Embryonic facial prominence (tissue), 1 donor: ENCODE measurements around the gene PPP1R1C.
"Not testable (repeated sequence)": the region's sequence is repeated elsewhere in the genome, so short reads cannot be mapped to it uniquely, and the experiment has no call there.

Experiments used
- DNase-seq: peaks from one replicate; pipeline ENCODE4 v3.0.0-alpha.2; 2016; ENCODE audit errors: extremely low spot score

The PPP1R1C gene

DNA sequence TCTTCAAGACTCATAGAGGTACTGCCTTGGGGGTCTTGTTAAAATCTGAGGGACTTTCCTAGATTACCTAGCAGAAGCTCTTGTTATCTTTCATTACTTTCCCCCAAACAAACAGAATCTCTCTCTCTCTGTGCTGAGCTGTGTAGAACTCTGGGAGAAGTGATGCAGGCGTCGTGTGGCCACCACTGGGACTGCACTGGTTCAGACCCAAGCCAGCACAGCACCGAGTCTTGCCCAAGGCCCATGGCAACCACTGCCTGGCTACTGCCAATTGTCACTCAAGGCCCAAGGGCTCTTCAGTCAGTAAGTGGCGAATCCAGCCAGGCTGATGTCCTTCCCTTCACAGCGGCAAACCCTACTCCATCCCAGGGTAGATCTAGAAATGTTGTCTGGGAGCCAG lies 28.6 kb downstream of the PPP1R1C start:
- DNase-seq, result no peak

DNA sequence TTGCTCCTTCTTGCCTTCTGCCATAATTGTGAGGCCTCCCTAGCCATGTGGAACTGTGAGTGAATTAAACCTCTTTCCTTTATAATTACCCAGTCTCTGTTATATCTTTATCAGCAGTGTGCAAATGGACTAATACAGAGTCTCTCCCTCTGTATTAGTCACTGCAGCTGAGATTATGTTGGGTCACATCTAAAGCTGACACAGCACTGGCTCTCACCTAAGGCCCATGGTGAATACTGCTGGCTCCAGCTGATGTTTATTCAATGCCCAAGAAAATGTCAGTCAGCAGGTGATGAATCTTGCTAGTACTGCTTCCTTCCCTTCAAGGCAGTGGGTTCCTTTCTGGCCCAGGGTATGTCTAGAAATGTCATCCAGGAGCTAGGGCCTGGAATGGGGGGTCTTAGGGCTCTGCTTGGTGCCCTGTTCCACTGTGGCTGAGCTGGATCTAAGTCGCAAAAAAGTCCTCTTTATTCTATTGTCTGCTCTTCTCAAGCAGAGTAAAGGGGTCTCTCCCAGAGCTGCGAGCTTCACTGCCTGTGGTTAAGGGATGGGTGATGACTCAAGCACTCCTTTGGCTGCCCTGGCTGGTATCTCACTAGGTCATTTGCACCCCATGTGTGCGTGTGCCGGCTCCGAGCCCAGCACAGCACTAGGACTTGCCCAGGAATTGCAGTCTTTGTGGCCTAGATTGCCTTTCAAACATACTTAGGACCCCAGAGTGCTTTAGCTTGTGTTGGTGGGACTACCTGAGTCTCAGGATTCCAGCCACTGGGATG lies 29.9 kb downstream of the PPP1R1C start:
- DNase-seq, result no peak

DNA sequence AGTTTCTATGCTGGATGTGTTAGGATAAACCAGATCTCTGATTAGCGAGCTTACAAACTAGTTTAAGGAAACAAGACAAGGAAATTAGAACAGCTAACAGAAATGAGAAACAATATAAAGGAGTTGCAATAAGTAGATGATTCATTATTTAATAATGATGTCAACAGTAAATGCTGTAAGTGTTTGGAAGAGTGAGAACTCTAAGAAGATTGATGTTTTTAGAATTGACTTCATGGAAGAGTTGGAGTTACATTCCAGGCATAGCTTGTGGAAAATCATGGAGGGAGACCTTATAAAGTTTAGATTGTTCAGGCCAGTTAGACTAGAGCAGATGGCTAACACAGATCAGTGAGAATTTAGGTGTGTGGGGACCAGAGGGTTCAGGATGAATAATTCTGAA lies 32.6 kb downstream of the PPP1R1C start:
- no peak for DNase-seq

DNA sequence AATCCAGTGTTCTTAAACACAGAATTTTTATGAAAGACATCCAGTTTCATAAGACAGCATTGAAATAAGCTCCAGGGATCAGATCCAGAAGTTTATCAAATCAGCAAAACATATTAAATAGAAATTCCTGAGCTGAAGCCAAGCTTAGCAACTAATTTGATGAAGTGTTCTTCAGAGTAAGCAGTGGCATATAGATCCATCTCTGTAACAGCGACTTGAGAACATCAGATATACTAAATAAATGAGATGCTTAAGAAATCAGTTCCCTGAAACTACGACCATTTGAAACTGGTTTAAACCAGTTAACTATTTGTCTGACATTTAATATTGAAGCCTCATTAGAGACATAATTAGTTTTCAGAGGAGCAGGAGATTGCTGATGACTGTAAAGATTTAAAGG lies 34.1 kb downstream of the PPP1R1C start:
- DNase-seq, result no peak

DNA sequence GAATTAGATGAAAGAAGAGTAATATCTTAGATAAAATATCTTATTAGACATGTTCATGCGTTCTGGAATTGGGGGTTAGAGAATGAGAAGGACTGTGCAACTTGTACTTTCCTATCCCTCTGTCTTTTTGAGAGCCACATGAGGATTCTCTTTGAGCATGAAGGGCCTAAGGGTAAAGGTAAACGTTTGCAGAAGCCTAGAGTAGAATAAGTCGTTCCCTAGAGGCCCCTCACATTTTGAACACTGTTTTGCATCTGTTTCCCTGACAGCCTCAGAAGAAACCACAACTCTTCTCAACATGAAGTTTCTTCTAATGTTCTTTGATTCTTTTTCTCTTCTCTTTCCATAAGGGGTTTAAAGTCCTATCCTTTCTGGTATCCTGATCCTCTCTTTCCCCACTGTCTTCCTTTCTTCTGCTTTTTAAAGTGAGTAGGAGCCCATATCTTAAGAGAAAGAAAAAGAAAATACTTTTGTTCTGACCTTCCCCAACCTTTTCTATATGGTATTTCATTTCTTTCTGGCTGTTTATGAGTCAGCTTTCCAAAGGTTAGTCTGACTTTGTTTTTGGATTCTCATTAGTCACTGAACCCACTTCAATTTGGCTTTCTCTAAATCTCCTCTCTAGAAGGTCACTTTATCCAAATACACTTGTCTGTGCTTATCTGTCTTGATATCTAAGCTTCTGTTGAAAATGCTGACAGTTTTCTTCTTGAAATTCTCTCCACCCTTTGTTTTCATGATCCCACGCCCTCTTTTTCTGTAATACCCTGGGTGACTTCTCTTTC lies 34.8 kb downstream of the PPP1R1C start:
- no peak for DNase-seq

DNA sequence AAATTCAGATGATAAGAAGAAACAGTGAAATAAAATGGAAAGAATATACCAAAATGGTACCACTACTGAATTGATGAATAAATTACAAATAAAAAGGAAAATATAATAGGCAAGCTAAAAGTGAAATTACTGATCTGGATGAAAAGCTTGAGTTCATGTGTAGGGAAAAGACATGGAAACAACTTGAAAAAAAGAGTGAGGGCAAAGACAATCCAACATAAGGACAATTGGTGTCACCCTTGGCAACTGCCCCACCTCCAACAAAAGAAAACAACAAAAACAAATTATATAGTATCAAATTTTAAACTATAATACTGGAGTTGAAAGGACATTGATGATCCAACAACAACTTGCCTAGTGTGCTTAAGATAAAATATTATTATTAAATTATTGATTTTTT lies 37.6 kb downstream of the PPP1R1C start:
- no peak for DNase-seq

DNA sequence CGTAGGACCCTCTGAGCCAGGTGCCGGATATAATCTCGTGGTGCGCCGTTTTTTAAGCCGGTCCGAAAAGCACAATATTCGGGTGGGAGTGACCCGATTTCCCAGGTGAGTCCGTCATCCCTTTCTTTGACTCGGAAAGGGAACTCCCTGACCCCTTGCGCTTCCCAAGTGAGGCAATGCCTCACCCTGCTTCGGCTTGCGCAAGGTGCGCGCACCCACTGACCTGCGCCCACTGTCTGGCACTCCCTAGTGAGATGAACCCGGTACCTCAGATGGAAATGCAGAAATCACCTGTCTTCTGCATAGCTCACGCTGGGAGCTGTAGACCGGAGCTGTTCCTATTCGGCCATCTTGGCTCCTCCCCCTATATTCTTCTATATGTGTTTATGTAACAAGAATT lies 45.2 kb downstream of the PPP1R1C start:
- not testable (repeated sequence) for DNase-seq

DNA sequence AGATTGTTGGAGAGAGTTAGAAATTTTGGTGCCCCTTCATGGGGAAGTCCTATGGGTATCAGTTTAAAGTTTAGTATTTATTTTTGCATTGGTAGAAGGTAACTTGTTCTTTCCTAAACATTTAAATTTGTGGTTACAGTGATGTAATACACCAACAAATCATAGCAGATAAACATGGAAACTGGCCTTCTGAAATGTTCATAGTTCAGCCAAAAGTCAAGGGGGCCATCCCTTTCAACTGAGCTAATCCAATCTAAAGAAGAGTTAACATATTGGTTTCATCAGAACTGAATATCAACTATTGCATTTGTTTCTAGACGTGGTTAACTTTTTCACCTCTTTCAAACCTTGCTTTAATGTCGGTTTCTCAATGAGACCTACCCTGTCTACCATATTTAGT lies 46.3 kb downstream of the PPP1R1C start:
- DNase-seq, result no peak

DNA sequence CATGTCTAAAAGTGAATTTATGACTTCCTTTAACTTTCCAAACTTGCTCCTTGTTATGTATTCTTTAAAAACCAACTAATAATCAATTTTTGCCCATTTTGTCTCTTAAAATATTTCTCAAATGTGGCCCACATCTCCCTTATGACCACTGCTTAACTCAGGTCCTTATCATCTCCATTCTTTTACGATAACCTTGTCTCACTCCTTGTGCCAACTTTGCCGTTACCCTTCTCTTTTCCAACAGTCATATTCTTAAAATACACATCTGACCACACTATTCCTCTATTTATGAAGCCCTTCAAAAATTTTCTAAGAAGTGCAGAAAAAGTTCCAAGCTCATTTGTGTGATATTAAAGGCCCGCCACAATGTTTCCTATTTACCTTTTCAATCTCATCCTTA lies 47.8 kb downstream of the PPP1R1C start:
- no peak for DNase-seq

DNA sequence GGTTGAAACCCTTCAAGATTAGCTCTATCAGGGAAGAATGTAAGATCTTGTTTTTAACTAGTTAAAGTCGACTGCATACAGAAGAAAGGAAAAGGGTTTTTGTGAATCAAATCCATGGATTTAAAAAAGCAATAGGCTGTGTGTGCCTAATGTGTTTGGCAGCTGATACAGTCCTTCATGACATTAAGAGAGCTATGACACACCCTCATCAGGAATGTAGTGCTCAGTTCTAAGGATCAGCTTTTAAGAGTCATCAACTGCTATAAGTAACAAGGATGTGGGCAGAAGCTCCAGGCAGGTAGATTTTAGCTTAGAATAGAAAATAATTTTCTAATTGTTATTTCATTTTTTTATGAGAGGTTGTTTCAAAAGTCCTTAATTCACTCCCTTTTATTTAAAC lies 52.9 kb downstream of the PPP1R1C start:
- no peak for DNase-seq

DNA sequence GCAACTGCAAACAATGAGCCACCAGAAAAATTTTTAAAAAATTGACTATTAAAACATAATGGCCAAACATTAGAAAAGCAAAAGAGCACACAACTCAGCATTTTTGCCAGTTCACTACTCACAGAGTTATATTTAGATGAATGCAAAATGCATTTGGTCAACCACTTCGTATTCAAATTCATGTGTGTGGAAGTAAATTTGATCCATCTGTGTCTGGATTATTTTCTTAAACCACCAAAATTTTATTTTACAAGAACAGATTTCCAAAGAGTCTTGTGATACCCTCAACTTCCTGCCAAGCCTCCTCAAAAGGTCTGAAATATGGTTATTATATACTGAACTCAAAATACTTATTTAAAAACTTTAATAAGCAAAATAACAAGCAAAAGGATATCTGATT lies 57.4 kb downstream of the PPP1R1C start:
- no peak for DNase-seq

DNA sequence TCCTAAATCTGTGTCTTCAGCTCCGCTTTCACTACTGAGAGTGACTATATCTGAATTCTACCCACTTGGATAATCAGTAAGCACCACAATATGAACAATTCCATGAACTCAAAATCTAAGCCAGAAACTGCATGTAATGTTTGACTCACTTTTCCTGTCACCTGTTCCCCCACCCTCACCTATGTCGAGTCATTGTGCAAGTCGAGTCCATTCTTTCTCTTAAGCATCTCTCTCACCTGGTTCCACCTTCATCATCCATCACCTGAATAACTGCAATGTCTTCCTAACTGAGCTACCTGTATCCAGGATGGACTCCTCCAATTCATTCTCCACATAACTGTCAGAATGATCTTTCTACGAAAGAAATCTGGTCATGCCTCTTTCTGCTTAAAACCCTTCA lies 58.2 kb downstream of the PPP1R1C start:
- no peak for DNase-seq

DNA sequence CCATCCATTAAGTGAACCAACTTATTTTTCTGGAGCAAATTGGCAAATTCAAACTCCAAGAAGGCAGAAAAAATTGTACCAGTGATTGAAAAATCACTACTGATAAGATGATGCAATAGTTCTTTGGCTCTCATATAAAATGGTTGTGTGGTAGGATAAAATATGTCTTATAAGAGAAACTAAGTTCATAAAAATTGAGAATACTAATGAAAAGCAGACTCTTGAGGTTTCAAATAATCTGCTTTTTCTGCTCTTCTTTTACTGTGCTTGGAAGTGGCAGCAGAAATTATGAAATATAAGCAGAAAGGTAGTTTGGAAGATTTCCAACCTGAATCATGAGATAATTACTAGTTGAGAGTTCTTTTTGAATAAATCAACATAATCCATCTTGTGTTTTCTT lies 61.9 kb downstream of the PPP1R1C start:
- DNase-seq, result no peak

DNA sequence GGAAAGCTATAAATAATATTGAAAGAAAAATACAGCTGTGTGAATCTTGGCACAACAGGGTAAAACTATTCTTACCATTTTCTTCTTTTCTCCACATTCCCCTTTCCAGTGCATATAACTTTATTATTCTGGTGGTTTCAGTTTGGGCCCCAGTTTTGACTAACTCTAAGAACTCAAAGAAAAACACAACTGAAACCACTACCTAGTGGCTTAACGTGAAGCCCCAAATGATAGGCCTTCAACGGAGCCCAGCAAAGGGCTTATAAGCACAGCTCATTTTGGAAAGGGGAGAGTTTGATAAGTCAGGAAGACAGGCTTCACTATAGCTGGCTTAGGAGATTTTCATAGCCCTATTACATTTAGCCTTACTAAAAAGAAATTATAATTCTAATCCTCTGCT lies 62.4 kb downstream of the PPP1R1C start:
- no peak for DNase-seq

DNA sequence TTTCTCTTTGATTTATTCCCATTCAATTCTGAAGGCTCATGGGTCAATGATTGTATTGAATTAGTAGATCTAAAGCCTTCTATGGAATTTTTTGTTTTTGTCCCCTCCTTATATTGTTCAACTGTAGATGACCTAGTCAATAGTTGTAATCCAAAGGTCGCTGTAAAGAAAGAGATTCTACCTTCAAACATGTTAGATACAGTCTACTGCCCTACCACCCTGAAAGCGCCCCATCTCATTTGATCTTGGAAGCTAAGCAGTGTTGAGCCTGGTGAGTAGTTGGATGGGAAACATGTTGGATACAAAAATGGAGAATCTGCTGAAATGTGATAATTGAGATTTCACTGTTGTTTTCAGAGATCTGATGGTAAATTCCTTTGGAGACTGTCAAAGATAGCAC lies 63.0 kb downstream of the PPP1R1C start:
- no peak for DNase-seq

DNA sequence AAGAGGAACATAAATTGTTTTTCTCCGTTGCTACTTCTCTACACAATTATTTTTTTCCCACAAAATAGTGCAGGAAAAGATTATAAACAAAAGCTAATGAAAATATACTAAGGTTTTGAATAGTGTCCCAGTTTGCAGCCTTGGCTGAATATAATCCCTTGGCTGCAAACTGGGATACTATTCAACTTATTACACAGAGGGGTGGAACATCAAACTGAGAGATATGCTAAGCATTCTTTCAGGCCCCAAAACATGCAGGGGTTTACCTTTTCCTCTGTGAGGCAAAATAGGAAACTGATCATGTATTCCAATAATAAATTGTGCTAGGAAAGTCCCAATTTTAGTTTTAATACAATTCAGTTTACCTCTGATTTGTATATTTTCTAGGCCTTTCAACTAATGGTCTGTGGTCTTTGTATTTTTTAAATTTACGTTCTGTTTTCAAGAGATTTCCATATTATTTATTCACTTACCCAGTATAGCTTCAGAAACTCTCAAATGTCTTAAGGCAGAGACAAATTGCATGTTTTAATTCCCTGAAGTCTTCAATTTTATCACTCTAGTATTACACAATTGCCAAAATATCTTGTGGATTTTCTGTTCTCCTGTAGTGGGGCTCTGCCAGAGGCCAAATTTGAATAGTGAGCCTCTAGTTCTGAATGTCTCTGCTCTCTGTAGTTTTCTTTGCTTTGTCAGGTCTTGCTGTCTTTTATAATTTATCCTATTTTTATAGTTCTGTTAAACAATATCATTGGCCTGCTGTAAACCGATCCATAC lies 63.9 kb downstream of the PPP1R1C start:
- DNase-seq, result no peak

DNA sequence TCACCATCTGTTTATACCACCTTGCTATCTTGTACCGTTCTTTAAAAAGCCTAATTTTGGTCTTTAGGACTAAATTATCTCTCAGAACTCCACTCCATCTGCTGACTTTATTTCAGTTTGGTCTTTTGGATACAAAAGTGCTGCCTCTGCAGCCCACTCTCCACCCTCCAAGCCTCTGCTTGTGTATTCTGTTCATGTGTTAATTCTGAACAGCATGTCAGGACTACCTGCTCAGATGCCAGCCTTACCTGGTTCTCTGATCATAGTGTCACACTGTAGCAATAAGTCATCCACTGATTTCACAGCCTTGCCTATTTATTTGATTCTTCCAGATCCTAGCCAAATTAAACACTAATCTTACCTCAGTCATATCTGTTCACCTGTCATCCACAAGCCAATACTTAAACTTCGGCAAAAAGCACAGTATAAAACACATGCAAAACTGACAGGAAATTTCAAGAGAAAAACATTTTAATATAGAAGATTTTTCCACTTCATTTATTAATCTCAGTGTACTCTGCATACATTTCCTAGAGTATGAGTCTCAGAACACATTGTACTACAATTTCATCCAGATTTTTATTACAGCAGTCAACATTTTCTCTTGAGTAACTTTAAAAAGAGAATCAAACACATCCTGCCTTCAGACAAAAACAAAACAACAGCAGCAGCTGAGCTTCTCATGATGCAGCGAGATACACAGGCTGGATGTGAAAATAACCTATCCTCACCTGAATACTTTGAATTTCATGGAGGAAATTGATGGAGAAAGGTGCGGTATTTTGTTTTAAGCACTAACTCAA lies 64.9 kb downstream of the PPP1R1C start:
- DNase-seq, result no peak

DNA sequence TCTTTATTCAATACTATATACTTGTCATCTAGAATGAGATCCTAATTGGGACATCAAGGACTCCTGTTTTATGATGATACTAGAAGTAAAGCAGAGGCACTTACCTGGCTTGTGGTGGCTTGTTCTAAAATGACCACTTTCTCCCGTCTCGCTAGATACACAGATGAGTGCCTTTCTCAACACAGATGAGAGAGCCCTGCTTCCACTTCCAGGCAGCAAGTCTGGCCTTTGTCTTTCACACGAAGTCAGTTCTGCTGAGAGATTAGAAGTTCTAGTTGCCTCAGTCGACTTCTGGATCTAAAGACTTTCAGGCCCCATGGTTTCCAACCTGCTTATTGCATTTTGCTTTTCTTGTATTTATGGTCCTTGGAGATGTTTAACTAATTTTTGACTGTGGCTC lies 70.3 kb downstream of the PPP1R1C start:
- DNase-seq, result no peak

DNA sequence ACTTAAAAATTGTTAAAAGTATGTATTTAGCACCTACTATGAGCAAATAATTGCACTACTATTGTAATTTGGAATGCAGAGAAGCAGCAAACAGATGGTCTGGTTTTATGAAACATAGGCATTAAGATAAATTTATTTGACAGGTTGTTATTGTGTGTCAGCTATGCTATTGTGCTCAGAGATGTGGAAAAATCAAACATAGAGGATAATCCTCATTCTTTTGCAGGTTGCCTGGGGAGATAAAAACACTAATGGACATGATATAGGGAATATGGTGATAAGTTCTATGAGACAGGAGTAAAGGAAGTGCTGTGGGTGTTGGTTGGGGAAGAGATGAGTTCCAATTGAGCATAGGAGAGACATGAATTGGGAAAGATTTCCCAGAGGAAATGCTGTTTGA lies 71.3 kb downstream of the PPP1R1C start:
- no peak for DNase-seq

DNA sequence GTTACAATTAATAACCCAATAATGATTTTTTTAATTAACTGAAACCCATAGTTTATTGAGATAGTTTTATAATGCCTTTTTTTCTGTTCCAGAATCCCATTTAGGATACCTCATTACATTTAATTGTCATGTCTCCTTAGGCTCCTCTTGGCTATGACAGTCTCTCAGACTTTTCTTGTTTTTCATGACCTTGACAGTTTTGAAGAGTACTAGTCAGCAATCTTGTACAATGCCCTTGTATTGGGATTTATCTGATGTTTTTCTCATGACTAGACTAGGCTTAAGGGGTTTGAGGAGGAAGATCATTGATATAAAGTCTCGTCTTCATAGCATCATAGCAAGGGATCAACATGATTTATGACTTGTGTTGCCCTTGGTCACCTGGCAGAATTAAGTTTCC lies 72.4 kb downstream of the PPP1R1C start:
- no peak for DNase-seq

DNA sequence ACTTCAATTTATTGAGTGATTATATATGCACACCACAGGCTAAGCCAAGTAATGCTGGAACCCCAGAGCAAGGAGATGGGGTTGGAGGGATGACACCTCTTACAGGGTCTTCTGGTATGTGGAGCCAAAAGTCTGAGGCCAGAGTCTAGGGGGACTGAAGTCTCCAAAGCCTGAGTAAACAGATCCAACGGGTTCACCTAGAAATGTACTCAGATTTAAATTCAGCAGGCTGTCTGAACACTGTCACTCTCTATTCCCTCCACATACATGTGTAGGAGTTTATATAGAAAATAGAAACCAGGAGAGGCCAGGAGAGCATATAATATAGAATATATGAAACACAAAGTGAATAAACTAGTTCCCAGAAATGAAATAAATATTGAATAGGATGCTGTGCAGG lies 76.1 kb downstream of the PPP1R1C start:
- DNase-seq, result no peak
